ENCODE data around the gene KCNK16.

The KCNK16 gene

GRCh38 chr6:39312912-39313525, 9.5 kb downstream of the KCNK16 start:
- peaks cover 0 to 4% of the 10 kb centered on the region in 2 donors for H3K4me1 ChIP-seq (ENCODE audit: control insufficient read depth in 2 of 2, insufficient read depth in 1 of 2, low read depth in 1 of 2, low read length in 2 of 2)
- peak overlapping the region; percentile 92 for H3K4me2 ChIP-seq (ENCODE audit: insufficient read depth, low read length, poor library complexity, severe bottlenecking)
- no peaks in the 10 kb centered on the region for H3K79me1 ChIP-seq (ENCODE audit: low read depth, low read length)
- H3K36me3 ChIP-seq (replicated peaks in 1 of 2; ENCODE audit: control insufficient read depth in 2 of 2, insufficient read depth in 2 of 2, low read length in 2 of 2) = no peaks in the 10 kb centered on the region
- H2AFZ ChIP-seq (ENCODE audit: low read length) = no peak overlapping the region
- H3K27ac ChIP-seq (replicated peaks; ENCODE audit: low read length) = no peak overlapping the region
- peak overlapping the region; percentile 42 for H2AK5ac ChIP-seq (ENCODE audit: low read depth, low read length)
- peak overlapping the region in 1 of 2 donors; percentile 79 for H3K4me3 ChIP-seq (ENCODE audit: low read length in 2 of 2)
- no peaks in the 10 kb centered on the region for H3K9me3 ChIP-seq (replicated peaks in 1 of 2; ENCODE audit: control insufficient read depth in 2 of 2, insufficient read depth in 1 of 2, low read depth in 1 of 2, low read length in 2 of 2)
- no CpG with 5 or more reads among the region's 45 CpGs for WGBS, 2 donors (ENCODE audit: extremely low coverage in 2 of 2, insufficient read length in 2 of 2, insufficient replicate concordance in 1 of 2)
- H2BK120ac ChIP-seq (ENCODE audit: low read depth, low read length) = no peak overlapping the region
- DNase-seq (ENCODE audit: low spot score) = no peak
- no peak overlapping the region for H3K4ac ChIP-seq (ENCODE audit: low read length)
- no peak overlapping the region for H2BK12ac ChIP-seq (ENCODE audit: low read length)
- peak overlapping the region; percentile 15 for H3K14ac ChIP-seq (ENCODE audit: low read length)
- H4K8ac ChIP-seq (ENCODE audit: low read depth, low read length) = no peak overlapping the region
- peak overlapping the region; percentile 26 for H3K9ac ChIP-seq (ENCODE audit: low read depth, low read length, poor library complexity)
- peak overlapping the region; percentile 91 for H3K18ac ChIP-seq (ENCODE audit: low read length)
- H4K91ac ChIP-seq (ENCODE audit: low read depth, low read length, poor library complexity) = no peak overlapping the region
- peak overlapping the region; percentile 88 for H2BK15ac ChIP-seq (ENCODE audit: low read length)
- H3K27me3 ChIP-seq (ENCODE audit: control insufficient read depth in 3 of 3, insufficient read depth in 3 of 3, low read depth in 1 of 3, low read length in 3 of 3) = peaks cover 14 to 67% (median 53%) of the 10 kb centered on the region in 3 experiments
- H3K23ac ChIP-seq (ENCODE audit: low read depth, low read length, poor library complexity) = peak overlapping the region; percentile 21
- no peak overlapping the region for H2BK5ac ChIP-seq (ENCODE audit: low read length)

GRCh38 chr6:39310542-39310941, 12.0 kb downstream of the KCNK16 start:
- H2AK5ac ChIP-seq (ENCODE audit: low read depth, low read length) = no peak overlapping the region
- H3K9me3 ChIP-seq (replicated peaks in 1 of 2; ENCODE audit: control insufficient read depth in 2 of 2, insufficient read depth in 1 of 2, low read depth in 1 of 2, low read length in 2 of 2) = no peaks in the 10 kb centered on the region
- no peak overlapping the region for H3K27ac ChIP-seq (replicated peaks; ENCODE audit: low read length)
- no peak overlapping the region for H2AFZ ChIP-seq (ENCODE audit: low read length)
- no peak overlapping the region for H3K18ac ChIP-seq (ENCODE audit: low read length)
- no peak overlapping the region for H3K4ac ChIP-seq (ENCODE audit: low read length)
- H3K79me1 ChIP-seq (ENCODE audit: low read depth, low read length) = no peaks in the 10 kb centered on the region
- WGBS, 2 donors (ENCODE audit: extremely low coverage in 2 of 2, insufficient read length in 2 of 2, insufficient replicate concordance in 1 of 2) = no CpG with 5 or more reads among the region's 4 CpGs
- peaks cover 0 to 4% of the 10 kb centered on the region in 2 donors for H3K4me1 ChIP-seq (ENCODE audit: control insufficient read depth in 2 of 2, insufficient read depth in 1 of 2, low read depth in 1 of 2, low read length in 2 of 2)
- H4K8ac ChIP-seq (ENCODE audit: low read depth, low read length) = no peak overlapping the region
- H3K27me3 ChIP-seq (ENCODE audit: control insufficient read depth in 3 of 3, insufficient read depth in 3 of 3, low read depth in 1 of 3, low read length in 3 of 3) = peaks cover 14 to 51% (median 51%) of the 10 kb centered on the region in 3 experiments
- H3K23ac ChIP-seq (ENCODE audit: low read depth, low read length, poor library complexity) = peak overlapping the region; percentile 45
- no peak overlapping the region for H2BK120ac ChIP-seq (ENCODE audit: low read depth, low read length)
- H3K4me3 ChIP-seq (ENCODE audit: low read length in 2 of 2) = no peak overlapping the region
- H2BK5ac ChIP-seq (ENCODE audit: low read length) = no peak overlapping the region
- no peak overlapping the region for H4K91ac ChIP-seq (ENCODE audit: low read depth, low read length, poor library complexity)
- no peak overlapping the region for H3K4me2 ChIP-seq (ENCODE audit: insufficient read depth, low read length, poor library complexity, severe bottlenecking)
- H3K36me3 ChIP-seq (replicated peaks in 1 of 2; ENCODE audit: control insufficient read depth in 2 of 2, insufficient read depth in 2 of 2, low read length in 2 of 2) = no peaks in the 10 kb centered on the region
- H2BK12ac ChIP-seq (ENCODE audit: low read length) = no peak overlapping the region
- H3K14ac ChIP-seq (ENCODE audit: low read length) = no peak overlapping the region
- H3K9ac ChIP-seq (ENCODE audit: low read depth, low read length, poor library complexity) = no peak overlapping the region
- no peak overlapping the region for H2BK15ac ChIP-seq (ENCODE audit: low read length)
- no peak for DNase-seq (ENCODE audit: low spot score)

- Histone ChIP-seq H3K18ac (ENCODE audit: low read length) (no peak overlapping the region), H2BK12ac (ENCODE audit: low read length) (no peak overlapping the region), H3K9me3 (replicated peaks in 1 of 2; ENCODE audit: control insufficient read depth in 2 of 2, insufficient read depth in 1 of 2, low read depth in 1 of 2, low read length in 2 of 2) (no peaks in the 10 kb centered on the region), H3K4ac (ENCODE audit: low read length) (no peak overlapping the region), H3K4me3 (ENCODE audit: low read length in 2 of 2) (no peak overlapping the region), H2AK5ac (ENCODE audit: low read depth, low read length) (peak overlapping the region; percentile 36), H3K27ac (replicated peaks; ENCODE audit: low read length) (no peak overlapping the region), H3K4me1 (ENCODE audit: control insufficient read depth in 2 of 2, insufficient read depth in 1 of 2, low read depth in 1 of 2, low read length in 2 of 2) (peaks cover 0 to 4% of the 10 kb centered on the region in 2 donors), H2BK120ac (ENCODE audit: low read depth, low read length) (no peak overlapping the region), H2AFZ (ENCODE audit: low read length) (no peak overlapping the region), H2BK15ac (ENCODE audit: low read length) (no peak overlapping the region), H3K14ac (ENCODE audit: low read length) (no peak overlapping the region), H3K36me3 (replicated peaks in 1 of 2; ENCODE audit: control insufficient read depth in 2 of 2, insufficient read depth in 2 of 2, low read length in 2 of 2) (no peaks in the 10 kb centered on the region), H3K9ac (ENCODE audit: low read depth, low read length, poor library complexity) (no peak overlapping the region), H3K23ac (ENCODE audit: low read depth, low read length, poor library complexity) (peak overlapping the region; percentile 45), H3K27me3 (ENCODE audit: control insufficient read depth in 3 of 3, insufficient read depth in 3 of 3, low read depth in 1 of 3, low read length in 3 of 3) (peaks cover 14 to 46% (median 46%) of the 10 kb centered on the region in 3 experiments), H3K4me2 (ENCODE audit: insufficient read depth, low read length, poor library complexity, severe bottlenecking) (no peak overlapping the region), H2BK5ac (ENCODE audit: low read length) (no peak overlapping the region), H3K79me1 (ENCODE audit: low read depth, low read length) (no peaks in the 10 kb centered on the region), H4K91ac (ENCODE audit: low read depth, low read length, poor library complexity) (no peak overlapping the region), H4K8ac (ENCODE audit: low read depth, low read length) (no peak overlapping the region)
- DNase-seq (ENCODE audit: low spot score) = peak; percentile 69
- no CpG with 5 or more reads among the region's 7 CpGs for WGBS, 2 donors (ENCODE audit: extremely low coverage in 2 of 2, insufficient read length in 2 of 2, insufficient replicate concordance in 1 of 2)
These were observed 12.5 kb downstream of the KCNK16 start for GRCh38 chr6:39309942-39310531.

GRCh38 chr6:39307462-39307861, 15.0 kb downstream of the KCNK16 start:
- Histone ChIP-seq H3K4me1 (ENCODE audit: control insufficient read depth in 2 of 2, insufficient read depth in 1 of 2, low read depth in 1 of 2, low read length in 2 of 2) (no peaks in the 10 kb centered on the region), H2AK5ac (ENCODE audit: low read depth, low read length) (no peak overlapping the region), H2BK5ac (ENCODE audit: low read length) (no peak overlapping the region), H4K91ac (ENCODE audit: low read depth, low read length, poor library complexity) (no peak overlapping the region), H2BK15ac (ENCODE audit: low read length) (no peak overlapping the region), H3K4ac (ENCODE audit: low read length) (no peak overlapping the region), H3K27ac (replicated peaks; ENCODE audit: low read length) (no peak overlapping the region), H3K4me3 (ENCODE audit: low read length in 2 of 2) (no peak overlapping the region), H3K9ac (ENCODE audit: low read depth, low read length, poor library complexity) (no peak overlapping the region), H2AFZ (ENCODE audit: low read length) (no peak overlapping the region), H3K4me2 (ENCODE audit: insufficient read depth, low read length, poor library complexity, severe bottlenecking) (no peak overlapping the region), H2BK120ac (ENCODE audit: low read depth, low read length) (no peak overlapping the region), H3K23ac (ENCODE audit: low read depth, low read length, poor library complexity) (no peak overlapping the region), H3K14ac (ENCODE audit: low read length) (no peak overlapping the region), H3K27me3 (ENCODE audit: control insufficient read depth in 3 of 3, insufficient read depth in 3 of 3, low read depth in 1 of 3, low read length in 3 of 3) (peaks cover 0 to 21% (median 20%) of the 10 kb centered on the region in 3 experiments), H3K18ac (ENCODE audit: low read length) (no peak overlapping the region), H4K8ac (ENCODE audit: low read depth, low read length) (no peak overlapping the region), H3K79me1 (ENCODE audit: low read depth, low read length) (no peaks in the 10 kb centered on the region), H3K36me3 (replicated peaks in 1 of 2; ENCODE audit: control insufficient read depth in 2 of 2, insufficient read depth in 2 of 2, low read length in 2 of 2) (no peaks in the 10 kb centered on the region), H3K9me3 (replicated peaks in 1 of 2; ENCODE audit: control insufficient read depth in 2 of 2, insufficient read depth in 1 of 2, low read depth in 1 of 2, low read length in 2 of 2) (peaks cover 0 to 2% of the 10 kb centered on the region in 2 donors), H2BK12ac (ENCODE audit: low read length) (no peak overlapping the region)
- no CpG with 5 or more reads among the region's 3 CpGs for WGBS, 2 donors (ENCODE audit: extremely low coverage in 2 of 2, insufficient read length in 2 of 2, insufficient replicate concordance in 1 of 2)
- DNase-seq (ENCODE audit: low spot score) = no peak
